ENCODE measurements around the gene FBF1. TPM values are rescaled to one million over a fixed set of nuclear protein-coding genes. Genes with fewer than 3 reads are reported as not detected.
"Not testable (repeated sequence)": the region's sequence is repeated elsewhere in the genome, so short reads cannot be mapped to it uniquely, and the experiment has no call there.

Gene FBF1
- total RNA-seq, 1 donor from 2014 or later = 3.8 TPM

DNA sequence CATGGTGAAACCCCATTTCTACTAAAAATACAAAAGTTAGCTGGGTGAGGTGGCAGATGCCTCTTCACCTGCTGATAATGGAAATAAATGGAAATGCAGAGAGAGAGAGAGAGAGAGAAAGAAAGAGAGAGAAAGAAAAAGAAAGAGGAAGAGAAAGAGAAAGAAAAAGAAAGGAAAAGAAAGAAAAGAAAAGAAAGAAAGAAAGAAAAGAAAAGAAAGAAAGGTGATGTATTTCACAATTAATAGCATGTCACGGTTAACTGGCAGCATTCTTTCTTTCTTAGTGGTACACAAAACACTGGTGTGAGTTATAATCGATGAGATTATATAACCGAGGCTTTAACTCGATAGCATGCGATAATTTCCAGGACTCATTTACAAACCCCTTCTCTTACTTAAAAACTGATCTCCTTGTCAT is 34.9 kb upstream of the FBF1 start:
- TF ChIP-seq, protein P1, sequence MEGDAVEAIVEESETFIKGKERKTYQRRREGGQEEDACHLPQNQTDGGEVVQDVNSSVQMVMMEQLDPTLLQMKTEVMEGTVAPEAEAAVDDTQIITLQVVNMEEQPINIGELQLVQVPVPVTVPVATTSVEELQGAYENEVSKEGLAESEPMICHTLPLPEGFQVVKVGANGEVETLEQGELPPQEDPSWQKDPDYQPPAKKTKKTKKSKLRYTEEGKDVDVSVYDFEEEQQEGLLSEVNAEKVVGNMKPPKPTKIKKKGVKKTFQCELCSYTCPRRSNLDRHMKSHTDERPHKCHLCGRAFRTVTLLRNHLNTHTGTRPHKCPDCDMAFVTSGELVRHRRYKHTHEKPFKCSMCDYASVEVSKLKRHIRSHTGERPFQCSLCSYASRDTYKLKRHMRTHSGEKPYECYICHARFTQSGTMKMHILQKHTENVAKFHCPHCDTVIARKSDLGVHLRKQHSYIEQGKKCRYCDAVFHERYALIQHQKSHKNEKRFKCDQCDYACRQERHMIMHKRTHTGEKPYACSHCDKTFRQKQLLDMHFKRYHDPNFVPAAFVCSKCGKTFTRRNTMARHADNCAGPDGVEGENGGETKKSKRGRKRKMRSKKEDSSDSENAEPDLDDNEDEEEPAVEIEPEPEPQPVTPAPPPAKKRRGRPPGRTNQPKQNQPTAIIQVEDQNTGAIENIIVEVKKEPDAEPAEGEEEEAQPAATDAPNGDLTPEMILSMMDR (IDR thresholded peaks at IDR 0.05; ENCODE audit: insufficient read depth, low read length, poor library complexity, severe bottlenecking) = no peak
- no peaks in the 10 kb centered on the region for H3K36me3 ChIP-seq (ENCODE audit: control insufficient read depth, insufficient read depth, low read length)
- H3K4me3 ChIP-seq (ENCODE audit: low read depth, low read length) = no peak overlapping the region
- H3K27me3 ChIP-seq (ENCODE audit: control insufficient read depth, insufficient read depth, low read length) = no peaks in the 10 kb centered on the region
- DNase-seq (ENCODE audit: low read depth) = no peak

GRCh38 chr17:75975187-75975586 is 34.3 kb upstream of the FBF1 start:
- H3K4me3 ChIP-seq (ENCODE audit: low read depth, low read length); H3K27me3 ChIP-seq (ENCODE audit: control insufficient read depth, insufficient read depth, low read length); H3K36me3 ChIP-seq (ENCODE audit: control insufficient read depth, insufficient read depth, low read length); DNase-seq (ENCODE audit: low read depth): not testable (repeated sequence)

DNA sequence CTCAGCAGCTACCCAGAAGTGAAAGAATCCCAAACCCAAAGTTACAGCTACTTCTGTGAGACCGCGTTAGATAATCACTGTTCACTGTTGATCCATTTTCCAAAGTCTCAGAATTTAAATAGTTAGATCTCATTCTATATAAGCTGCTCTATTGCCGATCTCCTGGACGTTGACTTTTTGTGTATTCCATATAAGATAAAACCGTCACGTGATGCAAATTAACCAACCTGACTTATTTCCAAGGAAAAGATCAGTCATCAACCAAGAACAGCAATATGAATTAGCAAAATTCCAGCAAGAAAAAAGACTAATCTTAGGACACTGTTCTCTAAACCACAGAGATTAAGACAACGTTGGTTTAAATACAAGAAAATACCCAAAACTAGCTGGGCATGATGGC is 29.8 kb upstream of the FBF1 start:
- no peaks in the 10 kb centered on the region for H3K36me3 ChIP-seq (ENCODE audit: control insufficient read depth, insufficient read depth, low read length)
- H3K27me3 ChIP-seq (ENCODE audit: control insufficient read depth, insufficient read depth, low read length) = no peaks in the 10 kb centered on the region
- TF ChIP-seq, protein P1 (IDR thresholded peaks at IDR 0.05; ENCODE audit: insufficient read depth, low read length, poor library complexity, severe bottlenecking) = no peak
- H3K4me3 ChIP-seq (ENCODE audit: low read depth, low read length) = no peak overlapping the region
- no peak for DNase-seq (ENCODE audit: low read depth)

DNA sequence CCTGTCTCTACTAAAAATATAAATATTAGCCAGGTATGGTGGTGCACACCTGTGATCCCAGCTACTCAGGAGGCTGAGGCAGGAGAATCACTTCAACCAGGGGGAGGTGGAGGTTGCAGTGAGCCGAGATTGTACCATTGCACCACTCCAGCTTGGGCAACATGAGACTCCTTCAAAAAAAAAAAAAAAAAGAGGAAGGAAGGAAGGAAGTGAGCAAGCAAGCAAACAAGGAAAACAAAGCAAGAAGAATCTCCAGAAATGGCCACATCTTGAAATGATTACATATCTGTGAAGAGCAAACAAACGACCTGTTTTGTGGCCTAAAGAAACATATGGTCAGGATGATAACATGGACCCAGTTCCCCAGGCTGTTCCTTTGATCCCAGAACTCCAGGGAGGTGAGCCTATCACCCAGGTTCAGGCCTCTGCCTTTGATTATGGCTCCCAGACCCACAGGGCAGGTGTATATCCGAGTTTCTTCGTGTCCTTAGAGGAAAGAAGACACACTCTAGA is 29.2 kb upstream of the FBF1 start:
- TF ChIP-seq, protein P1 (IDR thresholded peaks at IDR 0.05; ENCODE audit: insufficient read depth, low read length, poor library complexity, severe bottlenecking) = no peak
- H3K4me3 ChIP-seq (ENCODE audit: low read depth, low read length) = no peak overlapping the region

GRCh38 chr17:75969044-75969443 is 28.2 kb upstream of the FBF1 start:
- not testable (repeated sequence) for H3K4me3 ChIP-seq (ENCODE audit: low read depth, low read length); DNase-seq (ENCODE audit: low read depth); H3K36me3 ChIP-seq (ENCODE audit: control insufficient read depth, insufficient read depth, low read length); H3K27me3 ChIP-seq (ENCODE audit: control insufficient read depth, insufficient read depth, low read length)

More for the DNA sequence above, 29.2 kb upstream of the FBF1 start:
- DNase-seq (ENCODE audit: low read depth) = no peak
- H3K36me3 ChIP-seq (ENCODE audit: control insufficient read depth, insufficient read depth, low read length) = no peaks in the 10 kb centered on the region
- H3K27me3 ChIP-seq (ENCODE audit: control insufficient read depth, insufficient read depth, low read length) = no peaks in the 10 kb centered on the region

- H3K27me3 ChIP-seq (ENCODE audit: control insufficient read depth, insufficient read depth, low read length) = no peaks in the 10 kb centered on the region
- DNase-seq (ENCODE audit: low read depth) = no peak
- H3K4me3 ChIP-seq (ENCODE audit: low read depth, low read length) = no peak overlapping the region
- H3K36me3 ChIP-seq (ENCODE audit: control insufficient read depth, insufficient read depth, low read length) = no peaks in the 10 kb centered on the region
- TF ChIP-seq, protein P1 (IDR thresholded peaks at IDR 0.05; ENCODE audit: insufficient read depth, low read length, poor library complexity, severe bottlenecking) = no peak
Measured at GRCh38 chr17:75965468-75965867, 24.6 kb upstream of the FBF1 start.

DNA sequence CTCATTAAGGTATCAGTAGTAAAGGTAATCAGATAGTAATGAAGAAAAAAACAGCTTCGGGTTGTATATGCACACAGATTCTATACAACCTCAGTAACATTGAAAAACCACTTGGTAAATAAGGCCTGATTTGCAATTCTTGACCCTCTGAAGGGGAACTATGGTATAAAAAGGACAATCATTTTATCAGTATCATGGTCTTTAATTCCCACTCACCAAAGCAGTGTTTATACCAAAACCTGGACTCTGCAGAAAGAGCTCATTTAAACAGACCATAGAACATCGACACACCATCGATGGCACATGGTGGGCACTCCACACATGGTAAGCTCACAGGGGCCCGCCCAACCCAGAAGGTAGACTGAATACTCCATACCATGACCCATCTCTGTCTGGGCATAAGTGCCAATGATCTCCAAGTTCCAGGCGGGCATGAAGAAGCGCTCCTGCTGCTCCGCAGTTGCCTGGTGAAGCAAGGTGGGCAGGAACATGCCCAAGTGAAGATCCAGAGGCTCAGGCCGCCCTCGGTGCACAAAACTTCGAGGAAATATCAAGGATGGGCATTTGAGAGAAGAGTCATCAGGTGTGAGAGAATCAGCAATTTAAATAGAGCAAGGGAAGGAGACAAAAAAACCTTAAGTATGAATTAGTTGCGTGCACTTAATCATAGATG is 19.1 kb upstream of the FBF1 start:
- no peak for DNase-seq (ENCODE audit: low read depth)
- H3K27me3 ChIP-seq (ENCODE audit: control insufficient read depth, insufficient read depth, low read length) = no peaks in the 10 kb centered on the region
- H3K4me3 ChIP-seq (ENCODE audit: low read depth, low read length) = no peak overlapping the region
- TF ChIP-seq, protein P1 (IDR thresholded peaks at IDR 0.05; ENCODE audit: insufficient read depth, low read length, poor library complexity, severe bottlenecking) = no peak
- H3K36me3 ChIP-seq (ENCODE audit: control insufficient read depth, insufficient read depth, low read length) = no peaks in the 10 kb centered on the region
